ENCODE results near the gene LPIN2.

- TF ChIP-seq CTCF (IDR thresholded peaks at IDR 0.05; ENCODE audit: low read depth, low read length) = no peak
- TF ChIP-seq MAX (IDR thresholded peaks at IDR 0.05; ENCODE audit: low read depth, low read length) = no peak
- TF ChIP-seq POLR2A (IDR thresholded peaks at IDR 0.05; ENCODE audit: extremely low read depth, insufficient read length) = no peak
Observed at GRCh38 chr18:2997429-2997828, 15.5 kb downstream of the LPIN2 start.
